HG03108 (cell line): Measurements from ENCODE around the gene KATNAL1.
"Not testable (repeated sequence)": the region's sequence is repeated elsewhere in the genome, so short reads cannot be mapped to it uniquely, and the experiment has no call there.

Source experiments
- ATAC-seq: cut with Tn5 transposase; IDR thresholded peaks from one replicate; pipeline ENCODE4 v1.9.1; 2021; ENCODE audit warnings: moderate library complexity; ENCODE audit not compliant: unreplicated experiment

Gene KATNAL1

DNA sequence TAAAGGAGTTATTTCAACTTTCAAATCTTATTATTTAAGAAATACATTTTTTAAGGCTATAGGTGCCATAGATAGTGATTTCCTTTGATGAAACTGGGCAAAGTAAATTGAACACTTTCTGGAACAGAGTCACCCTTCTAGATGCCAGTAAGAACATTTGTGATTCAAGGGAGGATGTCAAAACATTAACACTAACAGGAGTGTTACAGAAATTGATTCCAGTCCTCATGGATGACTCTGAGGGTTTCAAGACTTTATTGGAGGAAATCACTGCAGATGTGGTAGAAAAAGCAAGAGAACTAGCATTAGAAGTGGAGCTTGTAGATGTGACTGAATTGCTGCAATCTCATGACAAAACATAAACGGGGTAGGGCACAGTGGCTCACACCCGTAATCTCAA lies 12.2 kb downstream of the KATNAL1 start:
- ATAC-seq = no peak

DNA sequence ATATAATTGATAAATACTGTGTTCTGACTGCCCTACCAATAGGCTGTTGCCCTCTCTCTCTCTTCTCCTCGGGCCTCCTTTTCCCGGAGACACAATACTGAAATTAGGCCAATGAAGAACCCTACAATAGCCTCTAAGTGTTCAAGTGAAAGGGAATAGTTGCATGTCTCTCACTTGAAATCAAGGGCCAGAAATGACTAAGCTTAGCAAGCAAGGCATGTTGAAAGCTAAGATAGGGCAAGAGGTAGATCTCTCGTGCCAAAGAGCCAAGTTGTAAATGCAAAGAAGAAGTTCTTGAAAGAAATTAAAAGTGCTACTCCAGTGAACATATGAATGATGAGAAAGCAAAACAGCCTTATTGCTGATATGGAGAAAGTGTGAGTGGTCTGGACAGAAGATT lies 13.3 kb downstream of the KATNAL1 start:
- ATAC-seq = no peak

GRCh38 chr13:30292325-30292724 lies 15.0 kb downstream of the KATNAL1 start:
- ATAC-seq = no peak

- no peak for ATAC-seq
Observed at GRCh38 chr13:30290812-30291436, 16.4 kb downstream of the KATNAL1 start.

DNA sequence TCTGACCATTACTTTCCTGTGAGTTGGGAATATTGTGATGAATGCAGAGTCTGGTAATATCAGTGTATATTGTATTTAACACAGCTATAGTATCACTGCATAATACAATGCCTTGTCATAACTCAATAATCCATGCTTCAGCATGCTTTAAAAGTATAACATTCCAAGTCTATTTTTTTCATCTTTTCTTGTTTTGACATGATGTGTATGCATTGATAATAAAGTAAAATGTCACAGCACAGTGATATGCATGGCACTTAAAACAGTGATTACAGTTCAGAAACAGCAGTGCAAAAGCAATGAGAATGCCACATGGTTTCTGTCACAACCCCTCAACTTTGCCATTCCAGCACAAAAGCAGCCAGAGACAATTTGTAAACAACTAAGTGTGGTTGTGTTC lies 17.8 kb downstream of the KATNAL1 start:
- no peak for ATAC-seq

- ATAC-seq = not testable (repeated sequence)
Observed at GRCh38 chr13:30286059-30286458, 21.3 kb downstream of the KATNAL1 start.

DNA sequence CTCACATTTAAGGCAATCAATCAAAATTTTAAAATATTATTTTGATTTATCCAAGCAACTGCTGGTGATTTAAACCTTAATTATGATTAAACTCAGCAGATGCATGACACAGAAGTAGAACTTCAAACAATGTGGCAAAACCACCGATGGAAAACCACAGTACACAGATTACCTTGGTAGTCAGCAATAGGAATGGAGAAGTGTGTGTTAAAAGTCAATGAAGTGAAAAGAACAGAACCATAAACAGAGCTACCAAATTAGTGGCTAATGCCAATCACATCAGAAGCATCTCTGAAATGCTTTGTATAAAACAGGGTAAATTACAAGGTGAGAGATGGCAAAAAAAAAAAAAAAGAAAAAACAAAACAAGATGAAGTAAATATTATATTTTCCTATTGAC lies 31.2 kb downstream of the KATNAL1 start:
- ATAC-seq = no peak

DNA sequence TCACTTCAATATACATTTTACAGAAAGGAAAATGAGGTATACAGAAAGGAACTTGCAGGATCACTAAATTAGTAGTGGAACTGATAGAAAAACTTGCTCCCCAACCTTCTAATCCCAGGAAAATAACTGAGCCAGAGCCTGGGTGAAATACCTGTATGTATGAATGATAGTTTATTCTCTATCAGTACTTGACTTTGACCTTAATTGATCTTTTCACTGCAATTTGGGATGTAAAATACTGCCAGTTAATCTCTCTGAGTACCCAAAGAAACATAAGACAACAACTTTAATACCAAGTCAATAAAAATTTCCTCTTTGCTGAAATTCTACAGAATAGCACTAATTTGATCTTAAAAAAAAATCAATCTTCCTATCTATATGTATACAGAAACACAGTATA lies 33.3 kb downstream of the KATNAL1 start:
- ATAC-seq = no peak

DNA sequence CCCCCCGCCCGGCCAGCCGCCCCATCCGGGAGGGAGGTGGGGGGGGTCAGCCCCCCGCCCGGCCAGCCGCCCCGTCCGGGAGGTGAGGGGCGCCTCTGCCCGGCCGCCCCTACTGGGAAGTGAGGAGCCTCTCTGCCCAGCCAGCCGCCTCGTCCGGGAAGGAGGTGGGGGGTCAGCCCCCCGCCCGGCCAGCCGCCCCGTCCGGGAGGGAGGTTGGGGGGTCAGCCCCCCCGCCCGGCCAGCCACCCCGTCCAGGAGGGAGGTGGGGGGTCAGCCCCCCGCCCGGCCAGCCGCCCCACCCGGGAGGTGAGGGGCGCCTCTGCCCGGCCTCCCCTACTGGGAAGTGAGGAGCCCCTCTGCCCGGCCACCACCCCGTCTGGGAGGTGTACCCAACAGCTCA lies 37.3 kb downstream of the KATNAL1 start:
- not testable (repeated sequence) for ATAC-seq

- ATAC-seq = no peak
Observed at GRCh38 chr13:30268673-30269072, 38.7 kb downstream of the KATNAL1 start.

DNA sequence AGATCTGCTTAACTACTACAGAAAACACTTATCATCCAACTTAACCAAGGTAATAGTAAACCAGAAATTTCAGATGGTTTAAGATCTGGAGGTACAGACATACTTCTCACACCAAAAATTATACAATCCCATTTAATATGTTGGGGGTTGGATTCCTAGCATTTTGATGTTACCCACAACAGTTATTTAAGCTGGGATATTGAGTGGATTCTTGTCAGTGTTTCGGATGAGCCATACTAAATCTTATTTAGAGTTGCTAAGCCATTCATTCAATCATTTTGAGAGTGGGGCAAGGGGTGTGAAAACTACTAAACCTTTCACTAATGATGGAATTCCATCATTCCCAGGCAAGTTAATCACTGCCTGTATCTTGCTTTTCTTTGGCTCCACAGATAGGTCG lies 40.6 kb downstream of the KATNAL1 start:
- ATAC-seq = no peak

DNA sequence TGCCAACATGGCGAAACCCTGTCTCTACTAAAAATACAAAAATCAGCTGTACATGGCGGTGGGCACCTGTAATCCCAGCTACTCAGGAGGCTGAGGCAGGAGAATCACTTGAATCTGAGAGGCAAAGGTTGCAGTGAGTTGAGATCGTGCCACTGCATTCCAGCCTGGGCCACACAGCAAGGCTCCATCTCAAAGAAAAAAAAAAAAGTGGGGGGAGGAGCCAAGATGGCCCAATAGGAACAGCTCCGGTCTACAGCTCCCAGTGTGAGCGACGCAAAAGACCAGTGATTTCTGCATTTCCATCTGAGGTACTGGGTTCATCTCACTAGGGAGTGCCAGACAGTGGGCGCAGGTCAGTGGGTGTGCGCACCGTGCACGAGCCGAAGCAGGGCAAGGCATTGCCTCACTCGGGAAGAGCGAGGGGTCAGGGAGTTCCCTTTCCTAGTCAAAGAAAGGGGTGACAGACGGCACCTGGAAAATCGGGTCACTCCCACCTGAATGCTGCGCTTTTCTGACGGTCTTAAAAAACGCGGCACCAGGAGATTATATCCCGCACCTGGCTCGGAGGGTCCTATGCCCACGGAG lies 48.1 kb downstream of the KATNAL1 start:
- not testable (repeated sequence) for ATAC-seq

- ATAC-seq = no peak
Observed at GRCh38 chr13:30257468-30258099, 49.8 kb downstream of the KATNAL1 start.

GRCh38 chr13:30256713-30257467 lies 50.5 kb downstream of the KATNAL1 start:
- no peak for ATAC-seq

DNA sequence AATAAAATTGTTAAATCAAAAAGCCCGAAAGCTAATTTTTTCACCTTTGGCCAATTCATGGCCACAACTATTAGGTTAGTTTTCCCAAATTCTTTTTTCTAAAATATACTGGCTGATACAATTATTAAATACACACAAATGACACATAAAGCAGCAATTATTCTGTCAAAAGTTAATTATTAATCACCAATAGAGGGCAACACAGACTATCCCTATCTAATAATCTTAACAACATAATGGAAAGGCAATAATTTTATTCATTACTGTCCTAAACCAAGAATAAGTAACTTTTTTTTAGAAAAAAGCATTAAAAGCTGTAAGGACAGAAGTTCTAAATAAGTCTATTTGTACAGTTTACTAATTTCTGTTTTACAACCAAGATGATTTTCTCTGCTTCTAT lies 51.7 kb downstream of the KATNAL1 start:
- no peak for ATAC-seq

DNA sequence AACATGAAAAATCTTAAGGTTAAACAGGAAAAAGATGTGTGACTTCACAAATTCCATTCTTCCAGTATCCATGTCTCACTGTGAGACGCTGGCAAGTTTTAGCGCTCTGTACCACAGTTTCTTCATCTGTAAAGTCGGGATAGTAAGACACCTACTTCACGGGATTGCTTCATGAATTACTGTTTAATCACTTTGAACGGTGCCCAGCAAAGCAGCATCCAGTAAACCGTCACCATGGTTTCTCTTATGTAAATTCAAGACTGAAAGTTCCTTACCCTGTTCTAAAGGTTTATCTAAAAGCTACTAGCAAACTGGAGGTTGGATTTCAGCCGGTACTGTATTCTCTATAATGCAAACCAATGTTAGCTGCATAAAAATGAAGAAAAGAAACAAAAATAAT lies 53.5 kb downstream of the KATNAL1 start:
- ATAC-seq = no peak

DNA sequence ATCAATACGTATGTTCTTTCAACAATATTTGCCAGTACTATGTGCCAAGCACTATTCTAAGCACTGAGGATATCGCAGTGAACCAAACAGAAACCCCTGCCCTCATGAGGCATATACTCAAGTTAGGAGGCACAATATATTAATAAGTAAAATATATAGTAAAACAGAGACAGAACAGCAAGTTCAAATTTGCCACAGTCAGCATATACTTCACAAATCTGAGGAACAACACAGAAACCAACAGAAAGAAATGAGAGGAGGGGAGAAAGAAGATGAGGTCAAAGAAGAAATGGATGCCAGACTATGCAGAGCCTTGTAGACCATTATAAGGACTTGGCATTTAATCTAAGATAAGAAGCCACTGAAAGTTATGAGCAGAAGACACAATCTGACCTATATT lies 59.9 kb downstream of the KATNAL1 start:
- no peak for ATAC-seq

DNA sequence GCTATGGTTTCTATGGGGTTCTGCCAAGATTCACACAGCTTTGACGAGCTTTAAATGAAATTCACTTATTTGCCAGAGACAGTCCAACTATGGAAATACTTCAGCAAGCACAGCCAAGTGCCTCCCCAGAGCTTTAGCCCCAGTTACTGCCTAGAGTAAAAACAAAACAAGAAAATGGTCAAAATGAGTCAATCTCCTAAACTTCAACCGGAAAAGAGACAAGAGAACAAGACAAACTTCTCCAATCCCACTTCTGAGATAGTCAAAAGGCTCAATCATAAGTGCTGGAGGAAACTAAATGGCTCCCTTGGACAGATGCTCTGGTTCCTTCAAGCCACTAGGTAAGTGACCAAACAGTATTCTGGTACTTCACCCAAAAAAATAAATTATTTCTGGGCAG lies 65.8 kb downstream of the KATNAL1 start:
- peak; percentile 67 for ATAC-seq

DNA sequence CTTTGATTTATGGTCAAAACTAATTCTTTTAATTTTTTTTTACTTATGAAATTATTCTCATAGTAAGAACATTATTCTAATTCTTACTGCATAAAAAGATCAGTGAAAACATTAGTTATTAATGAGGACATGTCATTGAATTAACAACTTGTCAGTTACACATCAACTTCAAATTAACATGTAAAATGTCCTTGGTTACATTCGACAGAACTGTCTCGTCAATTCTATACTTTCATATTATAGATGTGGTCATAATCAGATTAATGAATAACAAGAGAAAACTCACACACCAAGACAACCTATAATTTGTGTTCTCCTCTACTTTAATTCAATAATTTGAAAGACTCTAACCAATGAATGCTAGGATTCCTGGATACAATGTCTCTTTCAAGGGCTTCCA lies 66.7 kb downstream of the KATNAL1 start:
- ATAC-seq = peak; percentile 74

GRCh38 chr13:30235216-30235615 lies 72.1 kb downstream of the KATNAL1 start:
- no peak for ATAC-seq

- ATAC-seq = no peak
Observed at GRCh38 chr13:30234619-30235162, 72.7 kb downstream of the KATNAL1 start.

DNA sequence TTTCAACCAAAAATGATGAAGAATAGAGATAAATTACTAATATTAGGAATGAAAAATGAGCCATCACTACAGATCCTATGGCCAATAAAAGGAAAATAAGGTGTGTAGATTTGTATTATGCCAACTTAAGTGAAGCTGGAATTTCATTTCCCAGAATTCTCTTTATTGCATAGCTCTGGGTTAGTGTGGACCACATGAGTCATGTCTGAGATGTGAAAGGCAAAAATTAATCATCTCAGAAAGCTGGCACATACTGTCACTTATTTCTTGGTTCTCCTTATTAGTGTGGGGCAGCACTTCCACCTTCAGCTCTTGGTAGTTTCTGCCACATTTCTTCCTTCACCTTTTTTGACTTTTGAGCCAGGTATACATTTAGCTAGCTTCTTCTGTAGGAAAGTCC lies 82.6 kb downstream of the KATNAL1 start:
- ATAC-seq = no peak
